Keratinocyte (primary cell): ENCODE data around the gene ATP10D.

Experiments used
- CTCF ChIP-seq, 3 experiments: IDR thresholded peaks in 1 of 3; conservative IDR thresholded peaks in 1 of 3; optimal IDR thresholded peaks in 1 of 3; 2 replicates in 2 of 3; 3 replicates in 1 of 3; pipeline versions ENCODE3 to v1.5.1; 2011; ENCODE audit warnings: low read length in 3 of 3, mild to moderate bottlenecking in 3 of 3, moderate library complexity in 2 of 3, control low read depth in 1 of 3, inconsistent platforms in 1 of 3; ENCODE audit not compliant: insufficient read depth in 2 of 3; ENCODE audit errors: extremely low read depth in 1 of 3
- EZH2 ChIP-seq: IDR thresholded peaks from one replicate; pipeline ENCODE4 v1.6.1; 2012; ENCODE audit warnings: inconsistent platforms, mild to moderate bottlenecking, low read length, moderate library complexity

- no peak for TF ChIP-seq CTCF (optimal IDR thresholded peaks at IDR 0.05 in 1 of 3, IDR thresholded peaks at IDR 0.05 in 1 of 3, conservative IDR thresholded peaks at IDR 0.05 in 1 of 3; ENCODE audit: extremely low read depth in 1 of 3, insufficient read depth in 2 of 3, low read length in 3 of 3)
- TF ChIP-seq EZH2 = no peak
These were observed 105.2 kb downstream of the ATP10D start for GRCh38 chr4:47590325-47590724.
